ENCODE measurements around the gene GNB1.
"Not testable (repeated sequence)": the region's sequence is repeated elsewhere in the genome, so short reads cannot be mapped to it uniquely, and the experiment has no call there.

GRCh38 chr1:1737675-1738590 is 153.0 kb downstream of the GNB1 start:
- TF ChIP-seq RCOR1 (IDR thresholded peaks at IDR 0.05; ENCODE audit: insufficient replicate concordance, low read length); CTCF (conservative IDR thresholded peaks at IDR 0.05; ENCODE audit: low read depth, low read length); MAFK (IDR thresholded peaks at IDR 0.05; ENCODE audit: low read depth, low read length); POLR2A (IDR thresholded peaks at IDR 0.05; ENCODE audit: low read depth, low read length); SMC3 (IDR thresholded peaks at IDR 0.05; ENCODE audit: low read depth, low read length); FOS (IDR thresholded peaks at IDR 0.05; ENCODE audit: low read depth, low read length); RFX5 (IDR thresholded peaks at IDR 0.05; ENCODE audit: low read depth, low read length); MAZ (IDR thresholded peaks at IDR 0.05; ENCODE audit: borderline replicate concordance, low read depth, low read length); CHD1 (IDR thresholded peaks at IDR 0.05; ENCODE audit: low read depth, low read length); MXI1 (IDR thresholded peaks at IDR 0.05; ENCODE audit: borderline replicate concordance, low read depth, low read length): not testable (repeated sequence)
- TF ChIP-seq, protein P1, sequence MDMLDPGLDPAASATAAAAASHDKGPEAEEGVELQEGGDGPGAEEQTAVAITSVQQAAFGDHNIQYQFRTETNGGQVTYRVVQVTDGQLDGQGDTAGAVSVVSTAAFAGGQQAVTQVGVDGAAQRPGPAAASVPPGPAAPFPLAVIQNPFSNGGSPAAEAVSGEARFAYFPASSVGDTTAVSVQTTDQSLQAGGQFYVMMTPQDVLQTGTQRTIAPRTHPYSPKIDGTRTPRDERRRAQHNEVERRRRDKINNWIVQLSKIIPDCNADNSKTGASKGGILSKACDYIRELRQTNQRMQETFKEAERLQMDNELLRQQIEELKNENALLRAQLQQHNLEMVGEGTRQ (IDR thresholded peaks at IDR 0.05; ENCODE audit: low read depth, low read length), result not testable (repeated sequence)

Data from IMR-90 (cell line).